ENCODE measurements around the gene UBAP2L.

UBAP2L gene

GRCh38 chr1:154316704-154317103, 95.9 kb downstream of the UBAP2L start:
- no peak for DNase-seq

- no peak for DNase-seq
Observed at GRCh38 chr1:154318386-154318785, 97.6 kb downstream of the UBAP2L start.
